ENCODE data around the gene KIRREL1. TPM values are rescaled to one million over a fixed set of nuclear protein-coding genes. Genes with fewer than 3 reads are reported as not detected.

KIRREL1 gene
- total RNA-seq, 1 donor from 2014 or later = 122 TPM

GRCh38 chr1:157983787-157984186 lies 9.7 kb upstream of the KIRREL1 start:
- Mint-ChIP-seq H3K9me3 (ENCODE audit: unreplicated experiment) (no peaks in the 10 kb centered on the region), H3K4me1 (ENCODE audit: unreplicated experiment) (no peaks in the 10 kb centered on the region), H3K27me3 (ENCODE audit: unreplicated experiment) (peaks cover 41% of the 10 kb centered on the region), H3K4me3 (ENCODE audit: unreplicated experiment) (no peak overlapping the region), H3K27ac (ENCODE audit: unreplicated experiment) (no peak overlapping the region), H3K36me3 (ENCODE audit: unreplicated experiment) (no peaks in the 10 kb centered on the region)
- no peak for DNase-seq (ENCODE audit: extremely low spot score, unreplicated experiment)
- TF ChIP-seq CTCF (IDR thresholded peaks at IDR 0.05) = no peak

- TF ChIP-seq CTCF (IDR thresholded peaks at IDR 0.05) = no peak
- DNase-seq (ENCODE audit: extremely low spot score, unreplicated experiment) = no peak
- no peaks in the 10 kb centered on the region for H3K36me3 Mint-ChIP-seq (ENCODE audit: unreplicated experiment)
- no peaks in the 10 kb centered on the region for H3K4me1 Mint-ChIP-seq (ENCODE audit: unreplicated experiment)
- peaks cover 41% of the 10 kb centered on the region for H3K27me3 Mint-ChIP-seq (ENCODE audit: unreplicated experiment)
- H3K4me3 Mint-ChIP-seq (ENCODE audit: unreplicated experiment) = no peak overlapping the region
- H3K9me3 Mint-ChIP-seq (ENCODE audit: unreplicated experiment) = no peaks in the 10 kb centered on the region
- no peak overlapping the region for H3K27ac Mint-ChIP-seq (ENCODE audit: unreplicated experiment)
These were observed 9.0 kb upstream of the KIRREL1 start for GRCh38 chr1:157984469-157984868.

GRCh38 chr1:157985473-157985872 lies 8.0 kb upstream of the KIRREL1 start:
- no peak overlapping the region for H3K4me3 Mint-ChIP-seq (ENCODE audit: unreplicated experiment)
- H3K27me3 Mint-ChIP-seq (ENCODE audit: unreplicated experiment) = peaks cover 43% of the 10 kb centered on the region
- DNase-seq (ENCODE audit: extremely low spot score, unreplicated experiment) = no peak
- TF ChIP-seq CTCF (IDR thresholded peaks at IDR 0.05) = no peak
- H3K9me3 Mint-ChIP-seq (ENCODE audit: unreplicated experiment) = no peaks in the 10 kb centered on the region
- H3K36me3 Mint-ChIP-seq (ENCODE audit: unreplicated experiment) = no peaks in the 10 kb centered on the region
- H3K4me1 Mint-ChIP-seq (ENCODE audit: unreplicated experiment) = no peaks in the 10 kb centered on the region
- no peak overlapping the region for H3K27ac Mint-ChIP-seq (ENCODE audit: unreplicated experiment)

GRCh38 chr1:157988002-157988401 lies 5.4 kb upstream of the KIRREL1 start:
- H3K4me3 Mint-ChIP-seq (ENCODE audit: unreplicated experiment) = no peak overlapping the region
- peaks cover 7% of the 10 kb centered on the region for H3K4me1 Mint-ChIP-seq (ENCODE audit: unreplicated experiment)
- H3K27ac Mint-ChIP-seq (ENCODE audit: unreplicated experiment) = no peak overlapping the region
- peaks cover 34% of the 10 kb centered on the region for H3K27me3 Mint-ChIP-seq (ENCODE audit: unreplicated experiment)
- TF ChIP-seq CTCF (IDR thresholded peaks at IDR 0.05) = no peak
- no peaks in the 10 kb centered on the region for H3K9me3 Mint-ChIP-seq (ENCODE audit: unreplicated experiment)
- no peaks in the 10 kb centered on the region for H3K36me3 Mint-ChIP-seq (ENCODE audit: unreplicated experiment)
- DNase-seq (ENCODE audit: extremely low spot score, unreplicated experiment) = no peak

GRCh38 chr1:157992031-157992832 lies 1.2 kb upstream of the KIRREL1 start:
- H3K4me1 Mint-ChIP-seq (ENCODE audit: unreplicated experiment) = peaks cover 38% of the 10 kb centered on the region
- no peaks in the 10 kb centered on the region for H3K36me3 Mint-ChIP-seq (ENCODE audit: unreplicated experiment)
- peak overlapping the region; percentile 14 for H3K27ac Mint-ChIP-seq (ENCODE audit: unreplicated experiment)
- peak overlapping the region; percentile 82 for H3K4me3 Mint-ChIP-seq (ENCODE audit: unreplicated experiment)
- peaks cover 12% of the 10 kb centered on the region for H3K27me3 Mint-ChIP-seq (ENCODE audit: unreplicated experiment)
- no peaks in the 10 kb centered on the region for H3K9me3 Mint-ChIP-seq (ENCODE audit: unreplicated experiment)
- peak; percentile 98 for TF ChIP-seq CTCF (IDR thresholded peaks at IDR 0.05)
- DNase-seq (ENCODE audit: extremely low spot score, unreplicated experiment) = peak; percentile 89

Data from osteocyte (in vitro differentiated cells).